Skin of body (tissue), 2 donors: ENCODE results near the gene REPS2. TPM values are rescaled to one million over a fixed set of nuclear protein-coding genes. Genes with fewer than 3 reads are reported as not detected.
"Not testable (repeated sequence)": the region's sequence is repeated elsewhere in the genome, so short reads cannot be mapped to it uniquely, and the experiment has no call there.

Source experiments
- DNase-seq: peaks from one replicate; lab custom pipeline; 2025; lab: John Stamatoyannopoulos, UW
- total RNA-seq: library from RNA; depleted of rRNA; stranded (reverse); fragments of >200 nt; gene quantifications from one replicate; pipeline ENCODE4 v1.2.3, GENCODE V29; 2014

REPS2 gene
- total RNA-seq, 1 donor from 2014 or later: 6.9 TPM

DNA sequence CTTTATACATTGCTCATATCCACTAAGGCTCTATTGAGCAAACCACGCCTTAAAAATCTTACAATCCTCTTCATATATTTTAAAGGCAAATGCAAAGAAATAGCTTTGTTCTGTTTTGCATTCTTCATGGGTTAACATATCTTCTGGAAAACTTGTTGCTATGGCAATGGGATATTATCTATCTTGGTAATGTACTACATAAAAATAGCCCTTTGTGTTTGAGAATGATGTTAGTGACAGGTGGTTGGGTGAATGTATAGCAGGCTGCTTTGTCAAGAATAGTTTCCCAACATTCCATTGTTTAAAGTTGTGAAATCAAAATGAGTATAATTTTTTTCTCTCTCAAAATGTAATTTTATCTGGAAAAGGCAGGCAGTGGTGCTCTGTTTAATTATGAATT, 16.8 kb downstream of the REPS2 start:
- peak; percentile 1 for DNase-seq

DNA sequence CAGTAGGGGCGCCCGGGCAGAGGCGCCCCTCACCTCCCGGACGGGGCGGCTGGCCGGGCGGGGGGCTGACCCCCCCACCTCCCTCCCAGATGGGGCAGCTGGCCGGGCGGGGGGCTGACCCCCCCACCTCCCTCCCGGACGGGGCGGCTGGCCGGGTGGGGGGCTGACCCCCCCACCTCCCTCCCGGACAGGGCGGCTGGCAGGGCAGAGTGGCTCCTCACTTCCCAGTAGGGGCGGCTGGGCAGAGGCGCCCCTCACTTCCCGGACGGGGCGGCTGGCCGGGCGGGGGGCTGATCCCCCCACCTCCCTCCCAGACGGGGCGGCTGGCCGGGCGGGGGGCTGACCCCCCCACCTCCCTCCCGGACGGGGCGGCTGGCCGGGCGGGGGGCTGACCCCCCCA, 18.5 kb downstream of the REPS2 start:
- not testable (repeated sequence) for DNase-seq

DNA sequence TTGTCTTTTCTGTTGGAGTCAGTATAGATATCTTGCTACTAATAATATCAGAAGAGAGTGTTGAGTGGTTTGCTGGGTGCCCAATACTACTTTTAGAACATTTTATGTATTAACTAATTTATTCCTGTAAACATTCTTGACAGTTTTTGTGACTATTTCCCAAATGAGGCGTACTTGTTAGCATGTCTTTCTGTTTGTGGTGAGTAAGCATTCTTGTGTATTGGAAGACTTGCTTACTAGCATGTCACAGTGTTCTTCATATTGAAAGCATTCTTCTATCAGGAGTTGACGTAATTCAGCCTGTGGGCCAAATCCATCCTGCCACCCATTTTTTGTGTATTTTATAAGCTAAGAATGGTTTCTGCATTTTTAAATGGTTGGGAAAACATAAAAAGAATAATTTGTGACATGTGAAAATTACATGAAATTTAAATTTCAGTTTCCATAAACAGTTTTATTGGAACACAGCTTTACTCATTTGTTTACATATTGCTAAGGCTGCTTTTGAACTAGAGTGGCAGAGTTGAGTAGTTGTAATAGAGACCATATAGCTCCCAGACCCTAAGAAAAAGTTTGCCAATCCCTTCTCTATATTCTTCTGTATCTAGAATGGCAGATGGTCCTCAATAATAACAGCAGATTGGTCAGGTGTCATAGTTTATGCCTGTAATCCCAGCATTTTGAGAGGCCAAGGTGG, 20.4 kb downstream of the REPS2 start:
- peak; percentile 49 for DNase-seq

DNA sequence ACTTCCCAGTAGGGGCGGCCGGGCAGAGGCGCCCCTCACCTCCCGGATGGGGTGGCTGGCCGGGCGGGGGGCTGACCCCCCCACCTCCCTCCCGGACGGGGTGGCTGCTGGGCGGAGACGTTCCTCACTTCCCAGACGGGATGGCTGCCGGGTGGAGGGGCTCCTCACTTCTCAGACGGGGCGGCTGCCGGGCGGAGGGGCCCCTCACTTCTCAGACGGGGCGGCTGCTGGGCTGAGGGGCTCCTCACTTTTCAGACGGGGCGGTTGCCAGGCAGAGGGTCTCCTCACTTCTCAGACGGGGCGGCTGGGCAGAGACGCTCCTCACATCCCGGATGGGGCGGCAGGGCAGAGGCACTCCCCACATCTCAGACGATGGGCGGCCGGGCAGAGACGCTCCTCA, 22.3 kb downstream of the REPS2 start:
- not testable (repeated sequence) for DNase-seq

DNA sequence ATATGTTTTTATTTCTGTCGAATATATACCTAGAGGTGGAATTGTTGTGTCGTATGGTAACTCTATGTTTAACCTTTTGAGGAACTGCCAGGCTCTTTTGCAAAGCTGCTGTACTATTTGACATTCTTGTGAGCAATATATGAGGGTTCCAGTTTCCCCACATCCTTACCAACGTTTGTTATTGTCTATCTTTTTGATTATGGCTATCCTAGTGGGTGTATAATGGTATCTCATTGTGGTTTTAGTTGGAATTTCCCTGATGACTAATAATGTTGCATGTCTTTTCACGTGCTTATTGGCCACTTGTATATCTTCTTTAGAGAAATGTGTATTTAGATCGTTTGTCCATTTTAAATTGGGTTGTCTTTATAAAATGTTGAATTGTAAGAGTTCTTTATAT, 24.5 kb downstream of the REPS2 start:
- DNase-seq: no peak

DNA sequence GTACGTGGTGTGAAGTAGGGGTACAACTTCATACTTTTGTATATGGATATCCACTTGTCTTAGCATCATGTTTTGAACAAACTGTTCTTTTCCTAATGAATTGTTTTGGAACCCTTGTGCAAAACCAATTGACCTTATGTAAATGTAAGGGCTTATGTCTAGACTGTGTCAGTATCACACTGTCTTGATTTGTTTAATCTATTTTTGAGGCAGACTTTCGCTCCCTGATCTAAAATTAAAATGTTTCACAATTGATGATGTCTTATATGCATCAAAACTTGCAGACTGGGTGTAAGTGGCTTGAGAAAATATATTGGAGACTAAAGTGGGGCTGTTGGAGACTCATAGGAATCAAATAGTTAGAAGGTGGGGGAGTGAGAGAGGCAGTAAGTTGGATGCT, 25.2 kb downstream of the REPS2 start:
- no peak for DNase-seq

DNA sequence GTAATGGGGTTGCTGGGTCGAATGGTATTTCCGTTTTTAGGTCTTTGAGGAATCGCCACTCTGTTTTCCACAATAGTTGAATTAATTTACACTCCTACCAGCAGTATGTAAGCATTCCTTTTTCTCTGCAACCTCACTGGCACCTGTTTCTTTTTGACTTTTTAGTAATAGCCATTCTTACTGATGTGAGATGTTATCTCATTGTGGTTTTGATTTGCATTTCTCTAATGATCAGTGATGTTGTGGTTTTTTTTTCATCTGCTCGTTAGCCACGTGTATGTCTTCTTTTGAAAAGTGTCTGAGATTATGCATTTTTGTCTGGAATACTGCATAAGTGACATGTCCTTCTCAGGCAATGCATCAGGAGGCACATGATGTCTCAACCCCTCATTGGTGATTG, 28.8 kb downstream of the REPS2 start:
- no peak for DNase-seq

DNA sequence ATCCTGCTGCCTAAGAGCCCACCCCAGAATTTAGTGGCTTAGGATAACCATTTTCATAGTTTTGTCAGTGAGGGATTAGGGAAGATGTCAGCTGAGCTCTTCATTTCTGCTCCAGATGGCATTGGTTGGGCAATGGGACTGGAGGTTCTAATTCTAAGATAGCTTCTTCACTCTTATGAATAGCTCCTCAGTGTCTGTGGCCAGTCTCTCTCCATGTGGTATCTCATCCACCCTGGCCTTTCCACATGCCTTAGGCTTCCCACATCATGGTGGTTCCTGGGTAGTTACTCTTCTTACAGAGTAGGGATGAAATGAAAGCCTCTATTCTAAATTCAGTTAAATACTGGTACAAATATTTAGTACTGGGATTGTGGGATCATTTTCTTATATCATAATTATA, 31.3 kb downstream of the REPS2 start:
- no peak for DNase-seq

DNA sequence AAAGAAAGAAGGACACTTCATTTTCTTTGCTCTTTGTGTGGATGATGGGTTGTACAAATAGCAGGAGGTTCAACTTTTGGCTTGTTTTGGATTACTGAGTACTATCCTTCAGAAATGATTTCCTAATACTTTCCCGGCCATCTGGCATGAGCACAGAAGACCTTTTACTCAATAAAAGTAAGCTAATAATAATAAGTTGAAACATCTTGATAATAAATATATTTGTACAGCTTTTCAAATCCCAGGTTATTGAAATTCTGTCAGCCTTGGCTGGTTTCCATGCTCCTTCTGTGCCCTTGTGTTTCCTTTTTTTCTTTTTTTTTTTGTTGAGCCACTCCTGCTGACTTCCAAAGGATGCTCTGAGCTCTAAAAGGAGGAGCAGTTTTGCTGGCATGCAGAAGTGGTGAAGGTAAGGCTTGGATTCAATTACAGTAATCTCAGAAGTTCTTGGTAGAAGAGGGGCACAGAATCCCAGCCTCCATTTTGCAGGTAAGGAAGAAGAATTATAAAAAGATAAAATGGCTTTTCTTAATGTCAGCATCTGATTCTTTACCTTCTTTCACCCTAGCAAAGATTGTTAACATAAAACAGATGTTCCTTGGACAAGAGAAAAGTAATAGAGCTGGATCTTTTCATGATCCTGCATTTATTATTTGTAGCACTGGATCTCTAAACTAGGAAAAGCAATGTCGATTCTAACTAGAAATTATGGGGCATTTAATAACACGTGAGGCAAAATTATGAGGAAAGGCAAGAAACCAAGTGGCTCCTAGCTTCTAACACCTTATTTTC, 31.9 kb downstream of the REPS2 start:
- peak; percentile 27 for DNase-seq

DNA sequence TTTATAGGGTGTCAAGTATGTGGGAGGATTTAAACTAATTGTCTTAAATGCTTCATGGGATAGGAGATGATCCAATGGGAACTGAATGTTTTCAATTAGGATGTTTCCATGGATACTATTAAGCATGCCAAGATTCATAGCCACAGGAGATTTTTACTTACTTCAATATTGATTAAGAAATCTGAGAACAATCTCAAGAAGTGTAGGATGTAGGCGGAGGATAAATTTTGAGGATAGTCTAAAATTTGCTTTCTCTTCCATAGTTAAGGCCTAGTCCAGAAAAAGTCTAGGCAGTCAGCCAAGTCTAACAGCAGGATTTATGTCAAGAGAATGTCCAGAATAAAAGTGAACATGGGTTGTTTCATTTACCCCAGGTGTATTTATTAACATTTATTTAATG, 32.8 kb downstream of the REPS2 start:
- peak; percentile 22 for DNase-seq

DNA sequence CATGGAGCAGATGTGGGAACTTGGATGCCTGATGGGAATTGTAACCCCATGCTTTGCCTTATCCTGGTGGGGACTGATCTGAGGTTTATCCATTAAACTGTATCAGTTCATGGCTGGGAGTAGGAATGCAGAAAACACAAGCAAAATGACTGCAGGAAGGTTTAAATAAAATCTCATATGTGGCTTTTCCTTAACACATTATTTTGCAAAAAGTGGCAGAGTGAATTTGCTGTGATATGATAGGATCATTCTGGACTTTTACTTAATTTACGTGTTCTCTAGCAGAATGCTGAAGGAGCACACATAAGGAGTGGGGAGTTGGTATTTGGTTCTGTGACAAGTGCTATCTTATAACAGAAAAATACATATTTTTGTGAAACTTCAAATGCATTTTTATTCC, 34.8 kb downstream of the REPS2 start:
- no peak for DNase-seq

DNA sequence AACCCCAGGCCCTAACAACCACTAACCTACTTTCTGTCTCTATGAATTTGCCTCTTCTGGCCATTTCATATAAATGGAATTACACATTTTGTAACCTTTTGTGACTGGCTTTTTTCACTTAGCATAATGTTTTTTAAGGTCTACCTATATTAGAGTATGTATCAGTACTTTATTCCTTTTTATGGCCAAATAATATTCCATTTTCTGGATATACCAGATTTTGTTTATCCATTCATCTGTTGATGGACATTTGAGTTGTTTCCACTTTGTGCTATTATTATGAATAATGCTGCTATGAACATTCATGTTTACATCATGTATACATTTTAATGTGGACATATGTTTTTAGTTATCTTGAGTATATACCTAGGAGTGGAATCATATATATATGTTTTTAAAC, 35.5 kb downstream of the REPS2 start:
- no peak for DNase-seq

DNA sequence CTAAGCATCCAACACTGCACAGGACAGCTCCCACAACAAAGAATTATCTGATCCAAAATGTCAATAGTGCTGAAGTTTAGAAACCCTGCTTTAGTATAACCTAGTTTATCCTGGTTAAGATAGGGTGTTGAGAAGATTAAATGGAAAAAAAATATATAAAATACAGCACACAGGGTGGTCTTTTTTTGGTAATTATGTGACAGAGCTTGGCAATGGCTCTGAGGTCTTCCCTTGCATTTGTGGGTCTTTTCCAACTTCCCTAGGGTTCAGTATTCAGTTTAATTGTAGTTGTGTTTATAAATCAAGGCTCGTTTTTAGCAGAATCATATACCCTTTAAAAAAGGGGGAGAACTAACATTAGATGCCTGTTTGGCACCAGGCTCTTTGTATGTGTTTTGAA, 36.6 kb downstream of the REPS2 start:
- DNase-seq: no peak

DNA sequence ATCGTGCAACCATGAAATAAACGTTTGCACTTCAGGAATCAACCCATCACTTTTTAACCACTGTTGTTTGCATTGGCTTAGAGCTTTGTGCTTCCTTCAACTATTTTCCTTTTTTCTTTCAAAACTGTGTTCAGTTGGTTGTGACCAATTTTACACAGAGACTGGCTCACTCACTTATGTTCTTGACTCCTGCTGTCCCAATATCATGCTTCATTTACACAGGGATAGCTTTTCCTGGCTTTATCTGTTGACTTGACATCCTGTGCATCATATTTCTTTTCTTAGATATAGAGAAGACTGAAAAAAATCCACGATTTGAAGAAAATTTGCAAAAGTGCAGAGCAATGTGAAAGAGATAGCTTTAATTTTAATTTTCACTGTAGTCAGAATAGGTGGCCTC, 38.8 kb downstream of the REPS2 start:
- no peak for DNase-seq

DNA sequence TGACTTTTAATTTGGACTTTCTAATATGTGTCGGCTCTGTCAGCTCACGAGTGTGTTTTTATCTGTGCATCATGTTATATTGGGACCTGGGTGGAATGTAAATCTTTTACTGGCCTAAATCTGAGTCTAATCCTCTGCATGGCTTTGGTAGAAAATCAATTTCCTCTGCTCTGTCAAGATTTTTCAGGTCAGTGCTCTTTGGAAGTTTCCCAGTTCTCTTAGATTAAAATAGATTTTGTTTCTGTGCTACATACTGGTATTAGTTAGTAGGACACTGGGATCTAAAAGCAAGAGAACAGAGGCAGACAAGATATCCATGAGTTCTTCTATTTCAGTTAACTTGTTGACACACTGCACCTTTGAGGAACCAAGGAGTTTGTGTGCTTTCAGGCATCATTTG, 39.7 kb downstream of the REPS2 start:
- no peak for DNase-seq

DNA sequence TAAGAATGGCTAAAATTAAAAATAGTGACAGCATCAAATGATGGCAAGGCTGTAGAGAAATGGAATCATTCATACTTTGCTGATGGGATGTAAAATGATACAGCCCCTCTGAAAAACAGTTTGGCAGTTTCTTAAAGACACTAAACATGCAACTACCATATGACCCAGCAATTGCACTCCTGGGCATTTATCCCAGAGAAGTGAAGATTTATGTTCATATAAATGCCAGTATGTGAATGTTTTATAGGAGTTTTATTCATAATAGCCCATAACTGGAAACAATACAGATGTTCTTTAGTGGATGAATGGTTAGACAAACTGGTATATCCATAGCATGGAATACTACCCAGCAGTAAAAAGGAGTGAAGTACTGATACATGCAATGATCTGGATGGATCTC, 43.3 kb downstream of the REPS2 start:
- DNase-seq: no peak

DNA sequence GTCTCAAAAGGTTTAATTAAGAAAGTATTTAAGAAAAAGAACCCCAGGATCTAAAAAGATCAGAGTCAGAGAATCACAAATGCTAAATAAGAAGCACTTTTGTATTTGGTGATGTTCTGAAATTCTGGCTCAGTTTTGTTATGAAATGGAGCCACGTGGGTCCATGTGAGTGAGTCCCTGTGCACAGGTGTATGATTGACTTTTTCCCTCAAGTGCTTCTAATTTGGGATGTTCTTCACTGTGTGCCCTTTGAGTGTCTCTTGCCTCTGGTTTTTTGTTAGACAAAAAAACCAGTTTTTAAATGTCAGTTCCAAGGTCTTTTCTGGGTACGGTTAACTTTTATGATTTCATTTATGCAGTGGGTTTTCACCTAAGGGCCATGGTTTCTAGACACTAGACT, 44.4 kb downstream of the REPS2 start:
- DNase-seq: no peak

DNA sequence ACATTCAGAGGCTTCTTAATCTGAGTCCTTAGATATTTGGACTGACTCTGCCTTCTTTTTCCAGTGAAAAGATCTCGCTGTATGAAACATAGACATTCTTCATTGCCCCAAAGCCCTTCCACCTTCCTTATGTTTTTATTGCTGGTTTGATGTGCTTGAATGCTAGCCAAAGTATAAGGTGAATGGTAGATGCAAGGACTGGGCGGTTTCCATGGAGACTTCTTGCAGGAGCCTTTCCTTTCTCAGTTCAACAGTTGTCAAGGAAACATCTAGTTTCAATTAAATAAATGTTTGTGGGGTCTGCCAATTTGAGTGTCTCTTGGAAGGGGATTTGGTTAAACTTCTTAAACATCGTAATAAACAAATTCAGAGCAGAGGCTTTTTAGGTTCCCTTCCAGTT, 46.0 kb downstream of the REPS2 start:
- no peak for DNase-seq

DNA sequence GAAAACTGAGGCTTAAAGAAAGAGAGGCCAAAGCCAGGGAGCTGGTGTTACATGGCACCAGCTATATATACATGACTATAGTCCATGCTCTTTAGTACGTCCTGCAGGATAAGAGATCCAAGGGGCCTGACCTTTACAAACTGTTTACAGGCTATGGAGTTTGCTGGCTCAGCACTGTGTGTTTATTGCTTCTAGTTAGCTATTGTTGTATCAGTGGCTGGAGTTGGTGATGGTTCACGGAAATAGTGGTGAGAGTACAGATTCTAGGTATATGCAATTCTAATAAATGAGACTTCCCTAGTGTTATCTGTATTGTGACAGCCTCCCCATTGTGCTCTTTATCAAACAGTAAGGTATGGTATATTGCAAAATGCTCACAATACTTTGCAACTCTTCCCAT, 46.5 kb downstream of the REPS2 start:
- no peak for DNase-seq

DNA sequence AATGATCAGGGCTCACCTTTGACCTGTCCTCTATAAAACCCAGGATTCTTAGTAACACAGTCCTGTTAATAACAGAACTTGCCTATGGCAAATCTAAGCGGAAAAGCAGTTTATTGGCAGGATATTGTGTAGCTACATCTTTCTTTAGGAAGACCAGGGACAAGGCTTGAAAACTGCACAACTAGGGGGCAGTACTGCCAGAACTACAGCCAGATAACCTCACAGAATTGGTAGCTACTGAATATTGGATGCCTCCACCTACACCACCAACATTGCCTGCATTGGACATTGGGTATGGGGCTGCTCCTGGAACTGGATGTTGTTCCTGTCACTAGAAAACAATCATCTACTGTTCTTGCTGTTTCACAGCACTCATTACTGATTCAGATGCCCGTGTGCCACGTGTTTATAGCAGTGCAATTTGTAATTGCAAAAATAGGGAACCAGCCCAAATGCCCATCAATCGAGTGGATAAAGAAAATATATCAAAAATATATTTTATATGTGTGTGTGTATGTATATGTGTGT, 47.4 kb downstream of the REPS2 start:
- no peak for DNase-seq

DNA sequence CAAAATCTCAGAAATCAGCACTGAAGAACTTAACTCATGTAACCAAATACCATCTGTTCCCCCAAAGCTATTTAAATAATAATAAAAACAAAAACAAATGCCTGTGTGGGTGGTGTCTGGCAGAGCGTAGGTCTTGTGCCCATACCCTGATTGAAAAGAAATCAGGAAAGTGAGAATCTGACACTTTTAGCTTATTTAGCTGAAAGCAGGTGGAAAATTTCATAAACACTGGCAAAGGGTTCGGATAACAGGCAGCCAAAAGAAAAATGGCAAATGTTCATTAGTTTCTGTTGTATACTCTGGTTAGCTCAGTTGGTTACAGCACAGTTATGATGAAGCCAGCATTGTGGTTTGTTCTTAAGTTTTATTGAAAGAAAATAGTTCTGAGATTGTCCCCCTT, 48.3 kb downstream of the REPS2 start:
- no peak for DNase-seq

DNA sequence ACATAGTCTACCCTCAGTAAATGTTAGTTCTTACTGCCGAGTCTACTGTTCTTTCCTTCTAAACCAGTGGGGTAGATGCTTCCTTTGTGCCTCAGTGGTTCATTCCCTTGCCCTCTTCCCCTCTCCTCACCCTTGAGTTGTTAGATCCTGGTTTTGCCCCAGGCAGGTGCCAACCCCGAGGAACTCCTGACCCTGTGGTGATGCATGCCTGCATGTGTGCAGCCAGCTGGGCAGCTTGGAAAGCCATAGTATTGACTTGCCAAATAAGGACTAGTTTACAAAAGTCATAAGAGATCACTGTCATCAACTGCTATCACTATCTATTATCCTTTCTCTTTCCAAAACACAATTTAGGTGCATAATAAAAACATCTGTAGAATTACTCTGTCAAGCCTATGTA, 50.9 kb downstream of the REPS2 start:
- DNase-seq: no peak

DNA sequence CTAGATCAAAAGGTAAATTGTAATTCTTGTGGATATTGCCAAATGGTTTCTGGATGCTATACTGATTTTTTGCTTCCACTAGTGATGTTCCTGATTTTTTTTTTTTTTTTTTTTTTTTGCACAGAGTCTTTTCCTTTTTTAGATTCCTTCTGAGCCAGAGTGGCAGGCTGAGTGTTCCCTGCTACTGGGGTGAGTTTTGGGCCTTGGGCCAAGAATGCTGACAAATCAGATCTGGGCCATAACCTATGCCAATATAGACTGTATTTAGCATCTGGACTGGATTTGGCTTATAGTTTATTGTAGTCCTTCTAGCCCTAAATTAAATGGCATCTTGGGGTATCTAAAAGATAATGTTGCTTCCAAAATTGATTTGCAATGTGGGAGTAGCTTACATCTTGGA, 52.8 kb downstream of the REPS2 start:
- DNase-seq: no peak
